ENCODE results near the gene DRC1.

- TF ChIP-seq CTCF (IDR thresholded peaks at IDR 0.05): no peak
- no peak for TF ChIP-seq POLR2AphosphoS5 (IDR thresholded peaks at IDR 0.05; ENCODE audit: low read depth, low read length)
- TF ChIP-seq SIN3A (IDR thresholded peaks at IDR 0.05; ENCODE audit: borderline replicate concordance, insufficient read depth, low read depth, low read length): no peak
- TF ChIP-seq TCF7L2 (IDR thresholded peaks at IDR 0.05; ENCODE audit: low read depth, low read length): no peak
These were observed 75.6 kb downstream of the DRC1 start for GRCh38 chr2:26477126-26477910.
